CD4-positive, alpha-beta T cell treated with Interleukin-6 at 100 ng/mL for 8 hours (primary cell): ENCODE measurements around the gene UBD.
A peak's percentile ranks its signal among the peaks of the same experiment; 100 is the strongest.

Experiments used
- DNase-seq: peaks from one replicate; pipeline ENCODE4 v3.0.0-alpha.2; 2020; ENCODE audit warnings: mixed read lengths, low spot score

Gene UBD

GRCh38 chr6:29559524-29560287 lies at the start of gene UBD:
TSS of gene UBD (minus strand) at chr6:29559732. CDS start at chr6:29559701, 31 bp downstream.
- no peak for DNase-seq

GRCh38 chr6:29608131-29608530 lies 48.6 kb upstream of the UBD start:
- no peak for DNase-seq

GRCh38 chr6:29603930-29604329 lies 44.4 kb upstream of the UBD start:
- no peak for DNase-seq

- DNase-seq, result no peak
Measured at GRCh38 chr6:29603456-29603855, 43.9 kb upstream of the UBD start.

GRCh38 chr6:29602564-29603361 lies 43.2 kb upstream of the UBD start:
- no peak for DNase-seq

- DNase-seq, result no peak
Measured at GRCh38 chr6:29598172-29598747, 38.7 kb upstream of the UBD start.

- no peak for DNase-seq
Measured at GRCh38 chr6:29597184-29597583, 37.7 kb upstream of the UBD start.

- no peak for DNase-seq
Measured at GRCh38 chr6:29596381-29596900, 36.9 kb upstream of the UBD start.

- no peak for DNase-seq
Measured at GRCh38 chr6:29593199-29593855, 33.8 kb upstream of the UBD start.

- DNase-seq, result no peak
Measured at GRCh38 chr6:29591677-29592076, 32.1 kb upstream of the UBD start.

GRCh38 chr6:29590218-29590808 lies 30.8 kb upstream of the UBD start:
- DNase-seq, result no peak

- peak; percentile 41 for DNase-seq
Measured at GRCh38 chr6:29589423-29590048, 30.0 kb upstream of the UBD start.

GRCh38 chr6:29584821-29585220 lies 25.3 kb upstream of the UBD start, which contains the start of gene OR2H2:
TSS of gene OR2H2 (plus strand) at chr6:29585121. CDS start at chr6:29587945, 2,824 bp downstream.
- no peak for DNase-seq

GRCh38 chr6:29577544-29577943 lies 18.0 kb upstream of the UBD start:
- no peak for DNase-seq

- DNase-seq, result no peak
Measured at GRCh38 chr6:29576056-29576455, 16.5 kb upstream of the UBD start.

- no peak for DNase-seq
Measured at GRCh38 chr6:29567991-29568390, 8.5 kb upstream of the UBD start.

- DNase-seq, result no peak
Measured at GRCh38 chr6:29567541-29567940, 8.0 kb upstream of the UBD start.

- DNase-seq, result no peak
Measured at GRCh38 chr6:29566856-29567255, 7.3 kb upstream of the UBD start.

GRCh38 chr6:29564875-29565274 lies 5.3 kb upstream of the UBD start:
- no peak for DNase-seq

- no peak for DNase-seq
Measured at GRCh38 chr6:29563435-29563965, 4.0 kb upstream of the UBD start.

- no peak for DNase-seq
Measured at GRCh38 chr6:29561606-29562181, 2.2 kb upstream of the UBD start.
